HG02798 (cell line): Measurements from ENCODE around the gene CACNB2.

Experiments
- ATAC-seq: cut with Tn5 transposase; IDR thresholded peaks from one replicate; pipeline ENCODE4 v1.9.1; 2021; ENCODE audit warnings: mild to moderate bottlenecking; ENCODE audit not compliant: unreplicated experiment, poor library complexity

Gene CACNB2

GRCh38 chr10:18369859-18370473 lies 229.7 kb downstream of the CACNB2 start:
- no peak for ATAC-seq

- ATAC-seq, result no peak
These were observed 236.4 kb downstream of the CACNB2 start for GRCh38 chr10:18376650-18377049.

GRCh38 chr10:18377898-18378297 lies 237.7 kb downstream of the CACNB2 start:
- no peak for ATAC-seq

DNA sequence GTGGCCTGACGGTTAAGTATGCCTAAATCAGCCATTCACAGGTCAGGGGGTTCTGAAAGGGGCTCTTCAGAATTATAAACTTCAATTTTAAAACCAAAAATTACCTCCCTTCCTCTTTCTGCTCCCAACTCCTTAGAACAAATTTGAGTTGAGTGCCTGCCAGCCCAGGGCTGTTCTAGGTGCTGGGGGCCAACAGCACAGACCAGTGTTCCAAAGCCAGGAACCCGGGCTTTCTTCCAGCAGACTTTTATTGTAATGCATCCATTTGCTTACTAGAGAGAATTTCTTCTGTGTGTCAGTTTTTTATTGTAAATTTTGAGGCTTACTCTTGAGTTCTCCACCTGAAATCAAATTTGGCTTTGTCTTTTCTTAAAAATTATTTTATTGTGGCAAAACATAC lies 238.5 kb downstream of the CACNB2 start:
- ATAC-seq, result no peak

DNA sequence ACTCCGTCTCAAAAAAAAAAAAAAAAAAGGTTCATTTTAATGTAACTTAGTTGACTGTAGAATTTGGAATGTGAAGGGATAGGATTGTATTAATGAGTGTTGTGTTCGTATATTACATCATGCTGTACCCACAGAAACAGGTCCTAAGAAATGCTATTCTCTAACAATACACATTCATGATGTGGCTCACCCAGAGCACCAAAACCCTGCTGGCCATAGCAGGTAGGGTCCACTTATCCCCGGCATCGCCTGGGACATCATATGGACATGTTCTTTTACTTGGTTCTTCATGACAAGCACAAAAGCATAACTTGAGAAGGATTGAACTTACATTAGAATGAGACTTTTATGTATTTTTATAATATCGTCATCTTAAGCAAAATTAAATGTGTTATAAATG lies 241.5 kb downstream of the CACNB2 start:
- ATAC-seq, result no peak

DNA sequence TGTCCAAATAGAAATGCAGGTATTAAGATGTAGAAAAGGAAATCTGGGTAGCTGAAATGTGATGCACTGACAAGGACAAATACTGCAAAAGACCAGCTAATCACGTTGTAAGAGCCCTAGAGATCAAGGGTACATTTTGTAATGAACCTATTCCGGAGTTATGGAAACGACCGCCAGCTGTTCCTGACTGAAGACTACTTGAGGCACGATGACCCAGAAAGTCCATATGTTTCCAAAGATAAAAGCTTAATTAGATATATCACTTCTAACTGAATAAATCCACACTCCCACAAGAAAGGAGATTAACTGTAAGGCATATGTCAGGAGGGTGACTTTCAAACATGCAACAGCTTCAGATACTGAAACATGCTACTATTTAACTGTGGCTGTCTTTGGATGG lies 257.7 kb downstream of the CACNB2 start:
- ATAC-seq, result no peak

DNA sequence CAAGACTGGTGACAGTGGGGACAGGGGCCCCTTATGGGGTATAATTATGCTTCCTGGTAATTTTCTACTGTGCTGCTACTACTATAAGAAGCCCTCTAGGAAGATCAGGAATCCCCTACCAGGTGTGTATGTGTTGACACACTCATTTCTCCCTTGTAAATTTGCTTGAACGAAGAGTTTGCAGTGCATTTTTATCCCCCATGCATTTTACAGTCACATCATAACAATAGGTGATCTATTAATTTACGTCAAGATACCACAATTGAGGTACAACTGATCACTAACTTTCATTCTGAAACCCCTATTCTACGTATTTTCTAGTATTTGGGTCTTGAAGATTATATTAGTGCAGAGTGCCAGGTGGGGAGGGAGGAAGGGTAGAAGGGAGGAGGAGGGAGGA lies 258.9 kb downstream of the CACNB2 start:
- ATAC-seq, result peak; percentile 60

- ATAC-seq, result peak; percentile 65
These were observed 260.1 kb downstream of the CACNB2 start for GRCh38 chr10:18400201-18400905.

GRCh38 chr10:18400906-18401245 lies 260.7 kb downstream of the CACNB2 start:
- ATAC-seq, result peak; percentile 31

DNA sequence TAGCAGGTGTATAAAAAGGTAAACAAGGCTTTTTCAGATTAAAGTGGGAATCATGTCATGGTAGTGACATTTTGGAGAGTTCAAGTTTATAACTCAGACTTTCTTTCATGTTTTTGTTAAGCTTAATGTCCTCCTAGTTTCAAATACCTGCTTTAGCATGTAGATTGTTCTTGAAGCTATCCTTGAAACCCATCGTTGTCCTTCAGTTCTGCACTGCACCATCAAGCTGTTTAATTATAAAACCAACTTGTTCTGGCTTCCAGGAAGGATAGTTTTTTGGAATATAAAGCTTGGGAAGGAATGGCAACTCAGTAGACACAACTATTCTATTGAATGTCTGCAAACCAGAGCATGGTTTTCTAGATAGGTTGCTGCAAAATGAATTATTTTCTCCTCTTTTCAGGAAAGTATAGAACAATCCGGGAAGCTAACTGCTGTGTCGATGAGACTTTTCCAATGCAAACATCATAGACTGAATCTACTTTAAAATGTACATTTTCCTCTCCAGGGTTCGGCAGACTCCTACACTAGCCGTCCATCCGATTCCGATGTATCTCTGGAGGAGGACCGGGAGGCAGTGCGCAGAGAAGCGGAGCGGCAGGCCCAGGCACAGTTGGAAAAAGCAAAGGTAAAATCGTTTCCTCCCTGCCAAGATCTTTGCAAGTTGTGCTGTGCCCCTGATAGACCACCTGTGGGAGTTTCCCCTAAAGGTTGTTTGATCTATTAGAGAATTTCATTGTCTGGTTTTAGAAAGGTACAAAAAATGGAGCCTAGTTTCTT lies 261.4 kb downstream of the CACNB2 start:
- no peak for ATAC-seq

DNA sequence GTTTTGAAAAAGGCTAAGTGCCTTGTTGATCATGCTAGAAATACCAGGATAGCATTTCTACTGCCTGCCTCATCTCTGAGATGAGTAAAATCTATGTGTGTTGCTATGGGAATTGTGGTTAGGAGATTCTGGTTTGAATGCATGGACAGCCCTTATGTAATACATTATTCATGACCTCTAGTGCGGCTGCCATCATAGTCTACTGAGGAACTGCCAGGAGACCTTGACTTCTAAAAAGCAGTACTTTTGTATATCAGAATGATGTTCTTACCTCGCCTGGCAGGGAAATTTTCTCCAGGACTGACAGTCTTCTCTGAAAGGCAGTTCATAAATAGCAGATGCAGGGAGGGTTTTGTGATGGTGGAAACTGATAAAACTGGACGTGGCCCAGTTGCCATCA lies 262.6 kb downstream of the CACNB2 start:
- ATAC-seq, result no peak

DNA sequence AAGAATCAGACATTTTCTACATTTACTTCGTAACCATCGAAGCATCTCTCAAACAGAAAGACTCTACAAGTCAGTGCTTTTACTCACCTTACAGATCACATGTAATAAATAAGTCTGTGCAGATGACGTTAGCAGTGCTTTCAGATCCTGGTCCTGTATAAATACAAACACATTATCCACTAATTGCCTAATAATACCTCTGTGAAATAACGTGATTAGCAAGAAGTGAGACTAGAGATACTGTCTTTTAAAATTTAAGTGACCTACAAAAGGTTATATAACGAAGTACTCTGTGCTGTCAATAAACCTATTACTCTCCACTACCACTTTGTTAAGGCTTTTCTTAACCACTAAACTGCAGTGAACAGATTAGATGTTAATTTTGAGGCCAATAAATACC lies 264.3 kb downstream of the CACNB2 start:
- no peak for ATAC-seq

- no peak for ATAC-seq
These were observed 265.9 kb downstream of the CACNB2 start for GRCh38 chr10:18406136-18406535.

GRCh38 chr10:18409599-18410397 lies 269.6 kb downstream of the CACNB2 start:
- ATAC-seq, result peak; percentile 33

DNA sequence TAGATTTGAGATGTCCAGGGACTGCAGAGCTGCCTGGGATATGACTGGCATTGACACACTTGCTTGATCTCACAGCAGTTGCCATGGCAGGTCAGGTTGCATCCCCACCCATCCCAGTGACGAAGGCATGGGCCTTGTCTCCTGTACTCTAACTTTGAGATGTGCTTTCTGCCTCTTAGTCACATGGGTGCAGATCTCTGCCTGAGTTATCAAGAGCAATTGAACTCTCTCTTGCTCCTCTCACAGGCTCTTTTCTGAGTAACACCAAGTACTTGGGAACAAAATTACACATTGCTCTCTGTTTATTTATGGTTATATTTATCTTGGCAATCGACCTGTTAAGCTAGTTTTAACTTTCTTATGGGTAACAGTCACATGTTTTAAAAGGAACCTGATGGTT lies 273.8 kb downstream of the CACNB2 start:
- ATAC-seq, result no peak

DNA sequence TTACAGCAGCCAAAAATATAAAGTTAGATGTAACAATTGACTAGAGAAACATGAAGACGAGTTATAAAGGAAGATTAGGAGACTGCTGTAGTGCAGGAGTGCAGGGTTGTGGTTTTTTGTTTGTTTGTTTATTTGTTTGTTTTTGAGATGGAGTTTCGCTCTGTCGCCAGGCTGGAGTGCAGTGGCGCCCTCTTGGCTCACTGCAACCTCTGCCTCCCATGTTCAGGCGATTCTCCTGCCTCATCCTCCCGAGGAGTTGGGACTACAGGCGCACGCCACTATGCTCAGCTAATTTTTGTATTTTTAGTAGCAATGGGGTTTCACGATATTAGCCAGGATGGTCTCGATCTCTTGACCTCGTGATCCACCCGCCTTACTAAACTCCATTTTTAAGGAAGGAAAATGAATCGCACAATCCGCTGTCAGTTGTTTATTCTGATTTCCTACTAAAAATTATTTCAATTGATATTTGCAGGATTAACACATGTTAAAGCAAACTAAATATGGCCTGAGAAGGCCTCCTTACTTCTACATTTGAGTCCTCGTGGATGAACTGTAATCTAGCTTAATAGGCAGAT lies 277.8 kb downstream of the CACNB2 start:
- no peak for ATAC-seq

- peak; percentile 51 for ATAC-seq
These were observed 278.5 kb downstream of the CACNB2 start for GRCh38 chr10:18418541-18419215.

DNA sequence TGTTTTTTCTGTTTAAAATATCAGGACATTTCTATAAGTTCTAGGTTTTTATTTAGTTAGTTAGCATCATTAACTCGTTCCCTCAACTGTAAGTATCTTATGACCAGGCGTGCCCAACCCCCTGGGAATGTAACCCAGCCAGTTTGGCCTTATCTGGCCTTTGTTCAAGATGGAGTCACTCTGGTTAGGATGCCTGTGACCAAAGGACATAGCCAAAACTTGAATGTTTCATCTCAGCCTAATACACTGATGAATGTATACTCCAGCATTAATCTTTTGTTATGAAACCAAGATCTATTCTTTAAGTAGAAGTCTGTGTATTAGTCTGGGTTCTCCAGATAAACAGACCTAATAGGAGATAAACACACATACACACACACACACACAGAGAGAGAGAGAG lies 279.7 kb downstream of the CACNB2 start:
- no peak for ATAC-seq

GRCh38 chr10:18421726-18422293 lies 281.6 kb downstream of the CACNB2 start:
- no peak for ATAC-seq
